Muscle of back (tissue), 11 donors: ENCODE results near the gene PIK3CB. TPM values are rescaled to one million over a fixed set of nuclear protein-coding genes. Genes with fewer than 3 reads are reported as not detected.
A peak's percentile ranks its signal among the peaks of the same experiment; 100 is the strongest.
"Not testable (repeated sequence)": the region's sequence is repeated elsewhere in the genome, so short reads cannot be mapped to it uniquely, and the experiment has no call there.

Experiments used
- DNase-seq, 3 donors: peaks; one replicate each; pipeline versions ENCODE4 v3.0.0 to v3.0.0-alpha.2; 2013
- polyA plus RNA-seq, 10 donors: library from polyadenylated mRNA; unstranded; fragments of 120-200 nt; gene quantifications; one replicate each; pipeline ENCODE4 v1.2.1, GENCODE V29; 2013; ENCODE audit not compliant: insufficient read length in 10 of 10

Gene PIK3CB
- polyA plus RNA-seq, 10 donors: 7.2 to 15.3 (median 10.1) TPM

- no peak for DNase-seq
These were observed 224.8 kb downstream of the PIK3CB start for GRCh38 chr3:138609898-138610266.

- peak; percentile 50 to 95 (median 79) for DNase-seq
These were observed 226.2 kb downstream of the PIK3CB start, which contains the start of gene FAIM for GRCh38 chr3:138608322-138609135. FAIM (plus strand) TSS chr3:138608771; CDS start chr3:138619727, 10,956 bp downstream.

- DNase-seq: not testable (repeated sequence)
These were observed 230.6 kb downstream of the PIK3CB start for GRCh38 chr3:138604106-138604595.

Other genes starting within 250 kb of the PIK3CB start
- 10 to 100 TPM; 15.5 to 27.4 (median 21.2) TPM for gene CEP70, start 240.7 kb downstream of the PIK3CB start, polyA plus RNA-seq
- gene FAIM, start 226.2 kb downstream of the PIK3CB start, polyA plus RNA-seq: 10 to 100 TPM in 9 of 10 donors, 1 to 10 TPM in 1; 9.0 to 18.9 (median 12.1) TPM
- under 1 TPM in 6 of 10 donors, not detected in 4; 0.04 to 0.41 (median 0.08) TPM for gene FOXL2, start 112.2 kb upstream of the PIK3CB start, polyA plus RNA-seq
- gene FOXL2NB, start 112.3 kb upstream of the PIK3CB start, polyA plus RNA-seq: under 1 TPM in 7 of 10 donors, not detected in 3; 0.05 to 0.35 (median 0.13) TPM
- not detected for gene PRR23A, start 171.3 kb upstream of the PIK3CB start, polyA plus RNA-seq
- not detected for gene PRR23B, start 186.0 kb upstream of the PIK3CB start, polyA plus RNA-seq
- not detected for gene PRR23C, start 210.0 kb upstream of the PIK3CB start, polyA plus RNA-seq